GM12875 (cell line): ENCODE data around the gene TBC1D3B.
"Not testable (repeated sequence)": the region's sequence is repeated elsewhere in the genome, so short reads cannot be mapped to it uniquely, and the experiment has no call there.

Source experiments
- H3K4me3 ChIP-seq: one replicate; pipeline ENCODE4 v1.5.1; 2011; ENCODE audit warnings: low read depth, low read length, control low read depth
- CTCF ChIP-seq: IDR thresholded peaks from 2 replicates; pipeline ENCODE4 v1.5.1; 2011; ENCODE audit warnings: low read depth, mild to moderate bottlenecking, control low read depth, inconsistent platforms, low read length, moderate library complexity, borderline replicate concordance; ENCODE audit not compliant: insufficient read depth

Gene TBC1D3B

DNA sequence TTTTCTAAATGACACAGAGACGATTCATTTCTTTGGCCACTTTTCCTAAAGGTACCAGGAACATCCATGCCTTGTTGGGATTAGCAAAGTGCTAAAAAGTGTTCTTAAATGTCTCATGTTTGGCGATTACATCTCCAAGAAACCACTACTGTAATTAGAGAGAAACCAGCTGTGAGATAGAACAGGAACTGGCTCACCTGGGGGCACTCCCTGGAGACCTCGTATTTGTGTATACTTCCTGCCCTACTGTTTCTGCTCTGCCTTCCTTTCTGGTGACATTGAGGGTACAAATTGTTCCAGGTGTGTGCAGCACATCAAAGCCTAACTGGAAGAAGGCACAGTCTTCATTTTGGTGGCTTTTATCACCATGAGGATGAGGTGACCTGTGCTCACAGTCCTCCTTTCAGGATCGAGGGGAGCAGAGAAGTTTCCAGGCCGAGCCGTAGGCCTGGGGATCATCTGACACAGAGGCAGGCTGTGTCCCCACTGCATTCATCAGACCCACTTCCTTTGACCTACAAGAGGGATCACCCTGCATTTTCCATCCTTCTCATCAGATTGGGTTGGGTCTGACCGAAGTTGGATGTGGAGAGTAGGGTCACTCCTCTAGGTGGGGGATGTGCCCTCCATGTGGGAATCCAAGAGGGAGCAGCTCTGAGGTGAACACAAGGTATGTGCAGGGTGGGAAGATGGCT is 49.1 kb downstream of the TBC1D3B start:
- H3K4me3 ChIP-seq = no peak overlapping the region
- no peak for TF ChIP-seq CTCF

- no peak overlapping the region for H3K4me3 ChIP-seq
Measured at GRCh38 chr17:36124879-36125824, 51.3 kb downstream of the TBC1D3B start.

GRCh38 chr17:36123431-36123830 is 53.0 kb downstream of the TBC1D3B start:
- no peak overlapping the region for H3K4me3 ChIP-seq
- no peak for TF ChIP-seq CTCF

More at GRCh38 chr17:36124879-36125824, 51.3 kb downstream of the TBC1D3B start:
- no peak for TF ChIP-seq CTCF

DNA sequence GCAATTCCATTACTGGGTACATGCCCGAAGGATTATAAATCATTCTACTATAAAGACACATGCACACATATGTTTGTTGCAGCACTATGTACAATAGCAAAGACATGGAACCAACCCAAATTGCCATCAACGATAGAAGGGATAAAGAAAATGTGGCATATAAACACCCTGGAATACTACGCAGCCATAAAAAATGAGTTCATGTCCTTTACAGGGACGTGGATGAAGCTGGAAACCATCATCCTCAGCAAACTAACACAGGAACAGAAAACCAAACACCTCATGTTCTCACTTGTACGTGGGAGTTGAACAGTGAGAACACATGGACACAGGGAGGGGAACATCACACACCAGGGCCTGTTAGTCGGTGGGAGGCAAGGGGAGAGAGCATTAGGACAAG is 55.3 kb downstream of the TBC1D3B start:
- not testable (repeated sequence) for H3K4me3 ChIP-seq

- H3K4me3 ChIP-seq = no peak overlapping the region
- TF ChIP-seq CTCF = no peak
Measured at GRCh38 chr17:36120221-36120620, 56.2 kb downstream of the TBC1D3B start.

DNA sequence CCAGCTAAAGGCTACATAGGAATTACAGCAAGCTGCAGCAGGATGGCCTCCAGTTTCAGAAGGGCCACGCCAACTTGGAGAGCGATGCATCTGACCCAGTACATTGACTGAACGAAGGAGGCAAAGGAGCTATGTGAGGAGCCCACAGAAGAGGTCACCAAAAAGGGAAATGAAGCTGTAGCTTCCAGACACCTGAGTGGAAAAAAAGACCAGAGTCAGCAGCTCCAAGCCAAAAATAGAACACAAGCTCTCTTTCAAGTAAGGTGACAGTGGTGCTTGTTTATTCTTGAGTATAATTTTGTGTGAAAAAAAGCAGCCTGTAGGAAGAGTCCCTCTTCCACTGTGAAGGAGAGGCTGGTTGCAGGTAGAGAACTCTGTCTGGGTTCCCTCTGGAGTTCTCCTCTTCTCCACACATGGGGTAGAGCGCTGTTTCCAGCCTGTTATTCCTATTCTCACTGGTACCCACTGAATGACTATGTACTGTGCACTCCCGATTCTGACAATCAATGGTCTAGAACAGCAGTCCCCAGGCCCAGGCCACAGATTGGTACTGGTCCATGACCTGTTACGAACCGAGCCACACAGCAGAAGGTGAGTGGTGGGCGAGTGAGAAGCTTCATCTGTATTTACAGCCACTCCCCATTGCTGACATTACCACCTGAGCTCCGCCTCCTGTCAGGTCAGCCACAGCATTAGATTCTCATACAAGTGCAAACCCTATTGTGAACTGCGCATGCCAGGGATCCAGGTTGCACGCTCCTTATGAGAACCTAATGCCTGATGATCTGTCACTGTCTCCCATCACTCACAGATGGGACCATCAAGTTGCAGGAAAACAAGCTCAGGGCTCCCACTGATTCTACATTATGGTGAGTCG is 57.7 kb downstream of the TBC1D3B start:
- H3K4me3 ChIP-seq = no peak overlapping the region
- TF ChIP-seq CTCF = no peak
